Stimulated activated CD8-positive, alpha-beta memory T cell treated with anti-CD3 and anti-CD28 coated beads, Interleukin-15, amount 100 ng/mL, for 48 hours (primary cell): ENCODE data around the gene S100A5.
"Not testable (repeated sequence)": the region's sequence is repeated elsewhere in the genome, so short reads cannot be mapped to it uniquely, and the experiment has no call there.

Source experiments
- DNase-seq, 2 donors: peaks; one replicate each; pipeline ENCODE4 v3.0.0-alpha.2; 2020; ENCODE audit warnings: low read depth in 2 of 2

Gene S100A5

GRCh38 chr1:153540394-153541361 lies at the start of gene S100A5:
Gene S100A5, minus strand, starts transcription at chr1:153540934. Its CDS starts 743 bp downstream, at chr1:153540191.
- no peak for DNase-seq

- no peak for DNase-seq
Observed at GRCh38 chr1:153588482-153588881, 47.7 kb upstream of the S100A5 start.

GRCh38 chr1:153588033-153588432 lies 47.3 kb upstream of the S100A5 start:
- DNase-seq: not testable (repeated sequence)

GRCh38 chr1:153587314-153587713 lies 46.6 kb upstream of the S100A5 start:
- DNase-seq: no peak

- no peak for DNase-seq
Observed at GRCh38 chr1:153586347-153586746, 45.6 kb upstream of the S100A5 start.

- DNase-seq: no peak
Observed at GRCh38 chr1:153585006-153585405, 44.3 kb upstream of the S100A5 start.

- DNase-seq: no peak
Observed at GRCh38 chr1:153583976-153584375, 43.2 kb upstream of the S100A5 start.

- not testable (repeated sequence) for DNase-seq
Observed at GRCh38 chr1:153583514-153583913, 42.8 kb upstream of the S100A5 start.

- not testable (repeated sequence) for DNase-seq
Observed at GRCh38 chr1:153582836-153583235, 42.1 kb upstream of the S100A5 start.

- no peak for DNase-seq
Observed at GRCh38 chr1:153578936-153579335, 38.2 kb upstream of the S100A5 start.

- no peak for DNase-seq
Observed at GRCh38 chr1:153578490-153578889, 37.8 kb upstream of the S100A5 start.

GRCh38 chr1:153577624-153578051 lies 36.9 kb upstream of the S100A5 start:
- DNase-seq: no peak

- no peak for DNase-seq
Observed at GRCh38 chr1:153577138-153577537, 36.4 kb upstream of the S100A5 start.

- DNase-seq: not testable (repeated sequence)
Observed at GRCh38 chr1:153575497-153575896, 34.8 kb upstream of the S100A5 start.

GRCh38 chr1:153575081-153575491 lies 34.4 kb upstream of the S100A5 start:
- not testable (repeated sequence) for DNase-seq

GRCh38 chr1:153573351-153573750 lies 32.6 kb upstream of the S100A5 start:
- DNase-seq: no peak

GRCh38 chr1:153572569-153573015 lies 31.9 kb upstream of the S100A5 start:
- peak in 1 of 2 donors; percentile 55 for DNase-seq

- DNase-seq: no peak
Observed at GRCh38 chr1:153571706-153572105, 31.0 kb upstream of the S100A5 start.

- DNase-seq: no peak
Observed at GRCh38 chr1:153570874-153571273, 30.1 kb upstream of the S100A5 start.

GRCh38 chr1:153569465-153569864 lies 28.7 kb upstream of the S100A5 start:
- no peak for DNase-seq

GRCh38 chr1:153568367-153569099 lies 27.8 kb upstream of the S100A5 start:
- peak; percentile 69 to 80 for DNase-seq

GRCh38 chr1:153567621-153568366 lies 27.1 kb upstream of the S100A5 start:
- DNase-seq: peak; percentile 33 to 72
